SH-SY5Y (cell line): ENCODE results near the gene ATP8A2.
A peak's percentile ranks its signal among the peaks of the same experiment; 100 is the strongest.

ENCODE experiments used
- GATA2 ChIP-seq: IDR thresholded peaks from 2 replicates; pipeline ENCODE4 v1.6.1; 2011; ENCODE audit warnings: mild to moderate bottlenecking, low read depth, low read length
- GATA3 ChIP-seq: IDR thresholded peaks from 2 replicates; pipeline ENCODE4 v1.6.1; 2011; ENCODE audit warnings: low read depth, mild to moderate bottlenecking, low read length, moderate library complexity

ATP8A2 gene

GRCh38 chr13:25371875-25372283 lies at the start of gene ATP8A2:
ATP8A2 (plus strand) TSS chr13:25371974; CDS start chr13:25372213, 239 bp downstream.
- TF ChIP-seq GATA3 = no peak
- no peak for TF ChIP-seq GATA2

GRCh38 chr13:25324100-25324499 lies 47.7 kb upstream of the ATP8A2 start:
- TF ChIP-seq GATA3 (no peak), GATA2 (no peak)

GRCh38 chr13:25329706-25330105 lies 42.1 kb upstream of the ATP8A2 start:
- no peak for TF ChIP-seq GATA2
- no peak for TF ChIP-seq GATA3

GRCh38 chr13:25330541-25330940 lies 41.2 kb upstream of the ATP8A2 start:
- TF ChIP-seq GATA3 = no peak
- no peak for TF ChIP-seq GATA2

GRCh38 chr13:25335856-25336255 lies 35.9 kb upstream of the ATP8A2 start:
- TF ChIP-seq GATA2 = no peak
- no peak for TF ChIP-seq GATA3

GRCh38 chr13:25345576-25345975 lies 26.2 kb upstream of the ATP8A2 start:
- TF ChIP-seq GATA3 (no peak), GATA2 (no peak)

GRCh38 chr13:25347151-25347550 lies 24.6 kb upstream of the ATP8A2 start:
- TF ChIP-seq GATA2 (no peak), GATA3 (no peak)

- TF ChIP-seq GATA3 (no peak), GATA2 (no peak)
Measured at GRCh38 chr13:25351404-25351803, 20.4 kb upstream of the ATP8A2 start.

- peak; percentile 94 for TF ChIP-seq GATA2
- TF ChIP-seq GATA3 = peak; percentile 78
Measured at GRCh38 chr13:25352230-25352629, 19.5 kb upstream of the ATP8A2 start.

- TF ChIP-seq GATA3 (no peak), GATA2 (no peak)
Measured at GRCh38 chr13:25352806-25353205, 19.0 kb upstream of the ATP8A2 start.

- TF ChIP-seq GATA3 = no peak
- no peak for TF ChIP-seq GATA2
Measured at GRCh38 chr13:25353344-25353743, 18.4 kb upstream of the ATP8A2 start.

- TF ChIP-seq GATA3 (no peak), GATA2 (no peak)
Measured at GRCh38 chr13:25354377-25354776, 17.4 kb upstream of the ATP8A2 start.

- TF ChIP-seq GATA3 (no peak), GATA2 (no peak)
Measured at GRCh38 chr13:25365720-25366235, 6.0 kb upstream of the ATP8A2 start.

GRCh38 chr13:25371158-25371874 lies 458 bp upstream of the ATP8A2 start:
- no peak for TF ChIP-seq GATA3
- no peak for TF ChIP-seq GATA2

- TF ChIP-seq GATA2 = no peak
- no peak for TF ChIP-seq GATA3
Measured at GRCh38 chr13:25372284-25373081, 709 bp downstream of the ATP8A2 start.
